ENCODE results near the gene NUDT5. TPM values are rescaled to one million over a fixed set of nuclear protein-coding genes. Genes with fewer than 3 reads are reported as not detected.

NUDT5 gene
- total RNA-seq, 1 experiment from 2014 or later: 108 TPM

GRCh38 chr10:12218991-12219390 lies 23.3 kb upstream of the NUDT5 start:
- Histone ChIP-seq H3K4me3 (ENCODE audit: insufficient read depth, low read depth, low read length) (no peak overlapping the region), H3K36me3 (replicated peaks; ENCODE audit: control insufficient read depth, insufficient read depth, low read length) (peaks cover 14% of the 10 kb centered on the region), H3K27me3 (ENCODE audit: control insufficient read depth, insufficient read depth, low read length) (no peaks in the 10 kb centered on the region)
- DNase-seq: no peak

GRCh38 chr10:12214763-12215218 lies 19.1 kb upstream of the NUDT5 start:
- Histone ChIP-seq H3K4me3 (ENCODE audit: insufficient read depth, low read depth, low read length) (no peak overlapping the region), H3K27me3 (ENCODE audit: control insufficient read depth, insufficient read depth, low read length) (no peaks in the 10 kb centered on the region), H3K36me3 (replicated peaks; ENCODE audit: control insufficient read depth, insufficient read depth, low read length) (peaks cover 14% of the 10 kb centered on the region)
- peak; percentile 40 for DNase-seq

GRCh38 chr10:12214093-12214492 lies 18.4 kb upstream of the NUDT5 start:
- H3K4me3 ChIP-seq (ENCODE audit: insufficient read depth, low read depth, low read length): no peak overlapping the region
- peaks cover 16% of the 10 kb centered on the region for H3K36me3 ChIP-seq (replicated peaks; ENCODE audit: control insufficient read depth, insufficient read depth, low read length)
- H3K27me3 ChIP-seq (ENCODE audit: control insufficient read depth, insufficient read depth, low read length): no peaks in the 10 kb centered on the region
- DNase-seq: no peak

- DNase-seq: no peak
- Histone ChIP-seq H3K36me3 (replicated peaks; ENCODE audit: control insufficient read depth, insufficient read depth, low read length) (peaks cover 13% of the 10 kb centered on the region), H3K27me3 (ENCODE audit: control insufficient read depth, insufficient read depth, low read length) (no peaks in the 10 kb centered on the region), H3K4me3 (ENCODE audit: insufficient read depth, low read depth, low read length) (no peak overlapping the region)
Measured at GRCh38 chr10:12213621-12214020, 17.9 kb upstream of the NUDT5 start.

GRCh38 chr10:12212454-12212853 lies 16.8 kb upstream of the NUDT5 start:
- peaks cover 16% of the 10 kb centered on the region for H3K36me3 ChIP-seq (replicated peaks; ENCODE audit: control insufficient read depth, insufficient read depth, low read length)

GRCh38 chr10:12208460-12208859 lies 12.8 kb upstream of the NUDT5 start:
- no peak for DNase-seq
- H3K4me3 ChIP-seq (ENCODE audit: insufficient read depth, low read depth, low read length): no peak overlapping the region

More at GRCh38 chr10:12212454-12212853, 16.8 kb upstream of the NUDT5 start:
- H3K4me3 ChIP-seq (ENCODE audit: insufficient read depth, low read depth, low read length): no peak overlapping the region
- no peak for DNase-seq
- H3K27me3 ChIP-seq (ENCODE audit: control insufficient read depth, insufficient read depth, low read length): no peaks in the 10 kb centered on the region

GRCh38 chr10:12207114-12207513 lies 11.4 kb upstream of the NUDT5 start:
- Histone ChIP-seq H3K4me3 (ENCODE audit: insufficient read depth, low read depth, low read length) (no peak overlapping the region), H3K27me3 (ENCODE audit: control insufficient read depth, insufficient read depth, low read length) (no peaks in the 10 kb centered on the region), H3K36me3 (replicated peaks; ENCODE audit: control insufficient read depth, insufficient read depth, low read length) (peaks cover 18% of the 10 kb centered on the region)
- no peak for DNase-seq

More at GRCh38 chr10:12208460-12208859, 12.8 kb upstream of the NUDT5 start:
- H3K36me3 ChIP-seq (replicated peaks; ENCODE audit: control insufficient read depth, insufficient read depth, low read length): peaks cover 17% of the 10 kb centered on the region
- no peaks in the 10 kb centered on the region for H3K27me3 ChIP-seq (ENCODE audit: control insufficient read depth, insufficient read depth, low read length)

- Histone ChIP-seq H3K4me3 (ENCODE audit: insufficient read depth, low read depth, low read length) (no peak overlapping the region), H3K36me3 (replicated peaks; ENCODE audit: control insufficient read depth, insufficient read depth, low read length) (peaks cover 17% of the 10 kb centered on the region), H3K27me3 (ENCODE audit: control insufficient read depth, insufficient read depth, low read length) (no peaks in the 10 kb centered on the region)
- no peak for DNase-seq
Measured at GRCh38 chr10:12205082-12205481, 9.4 kb upstream of the NUDT5 start.

GRCh38 chr10:12202226-12202625 lies 6.5 kb upstream of the NUDT5 start:
- peaks cover 9% of the 10 kb centered on the region for H3K36me3 ChIP-seq (replicated peaks; ENCODE audit: control insufficient read depth, insufficient read depth, low read length)
- H3K4me3 ChIP-seq (ENCODE audit: insufficient read depth, low read depth, low read length): no peak overlapping the region
- no peak for DNase-seq
- H3K27me3 ChIP-seq (ENCODE audit: control insufficient read depth, insufficient read depth, low read length): no peaks in the 10 kb centered on the region

- H3K27me3 ChIP-seq (ENCODE audit: control insufficient read depth, insufficient read depth, low read length): no peaks in the 10 kb centered on the region
- peaks cover 9% of the 10 kb centered on the region for H3K36me3 ChIP-seq (replicated peaks; ENCODE audit: control insufficient read depth, insufficient read depth, low read length)
- H3K4me3 ChIP-seq (ENCODE audit: insufficient read depth, low read depth, low read length): no peak overlapping the region
- DNase-seq: no peak
Measured at GRCh38 chr10:12201543-12201942, 5.9 kb upstream of the NUDT5 start.

- Histone ChIP-seq H3K27me3 (ENCODE audit: control insufficient read depth, insufficient read depth, low read length) (no peaks in the 10 kb centered on the region), H3K36me3 (replicated peaks; ENCODE audit: control insufficient read depth, insufficient read depth, low read length) (peaks cover 9% of the 10 kb centered on the region), H3K4me3 (ENCODE audit: insufficient read depth, low read depth, low read length) (no peak overlapping the region)
- DNase-seq: no peak
Measured at GRCh38 chr10:12200850-12201249, 5.2 kb upstream of the NUDT5 start.

- no peak for DNase-seq
- Histone ChIP-seq H3K4me3 (ENCODE audit: insufficient read depth, low read depth, low read length) (no peak overlapping the region), H3K27me3 (ENCODE audit: control insufficient read depth, insufficient read depth, low read length) (no peaks in the 10 kb centered on the region), H3K36me3 (replicated peaks; ENCODE audit: control insufficient read depth, insufficient read depth, low read length) (peaks cover 9% of the 10 kb centered on the region)
Measured at GRCh38 chr10:12198156-12198555, 2.5 kb upstream of the NUDT5 start.

GRCh38 chr10:12196531-12197211 lies 980 bp upstream of the NUDT5 start:
- Histone ChIP-seq H3K27me3 (ENCODE audit: control insufficient read depth, insufficient read depth, low read length) (no peaks in the 10 kb centered on the region), H3K4me3 (ENCODE audit: insufficient read depth, low read depth, low read length) (peak overlapping the region; percentile 90), H3K36me3 (replicated peaks; ENCODE audit: control insufficient read depth, insufficient read depth, low read length) (peaks cover 9% of the 10 kb centered on the region)
- no peak for DNase-seq

GRCh38 chr10:12195281-12195602 lies 449 bp downstream of the NUDT5 start:
- Histone ChIP-seq H3K4me3 (ENCODE audit: insufficient read depth, low read depth, low read length) (peak overlapping the region; percentile 90), H3K27me3 (ENCODE audit: control insufficient read depth, insufficient read depth, low read length) (no peaks in the 10 kb centered on the region), H3K36me3 (replicated peaks; ENCODE audit: control insufficient read depth, insufficient read depth, low read length) (peaks cover 4% of the 10 kb centered on the region)
- DNase-seq: peak; percentile 57

GRCh38 chr10:12194752-12195271 lies 879 bp downstream of the NUDT5 start:
- peak overlapping the region; percentile 90 for H3K4me3 ChIP-seq (ENCODE audit: insufficient read depth, low read depth, low read length)
- no peaks in the 10 kb centered on the region for H3K27me3 ChIP-seq (ENCODE audit: control insufficient read depth, insufficient read depth, low read length)
- peaks cover 4% of the 10 kb centered on the region for H3K36me3 ChIP-seq (replicated peaks; ENCODE audit: control insufficient read depth, insufficient read depth, low read length)
- DNase-seq: peak; percentile 51

Data from H7 (cell line).